Type B pancreatic cell (in vitro differentiated cells): ENCODE measurements around the gene TK2. TPM values are rescaled to one million over a fixed set of nuclear protein-coding genes. Genes with fewer than 3 reads are reported as not detected.

ENCODE experiments used
- DNase-seq: peaks from one replicate; pipeline ENCODE4 v3.0.0; 2021; ENCODE audit warnings: mixed read lengths; ENCODE audit not compliant: unreplicated experiment; ENCODE audit errors: extremely low spot score
- H3K27ac Mint-ChIP-seq: 2 replicates; pipeline ENCODE4 v1.8.0; 2021; ENCODE audit warnings: mild to moderate bottlenecking, mixed read lengths
- H3K27me3 Mint-ChIP-seq: 2 replicates; pipeline ENCODE4 v1.8.0; 2021; ENCODE audit warnings: mixed read lengths
- H3K36me3 Mint-ChIP-seq: 2 replicates; pipeline ENCODE4 v1.8.0; 2021; ENCODE audit warnings: mixed read lengths
- H3K4me1 Mint-ChIP-seq: one replicate; pipeline ENCODE4 v1.8.0; 2021; ENCODE audit warnings: mixed read lengths; ENCODE audit not compliant: unreplicated experiment
- H3K4me3 Mint-ChIP-seq: 2 replicates; pipeline ENCODE4 v1.8.0; 2021; ENCODE audit warnings: mild to moderate bottlenecking, mixed read lengths
- H3K9me3 Mint-ChIP-seq: 2 replicates; pipeline ENCODE4 v1.8.0; 2021; ENCODE audit warnings: mixed read lengths
- total RNA-seq: library from RNA; stranded (reverse); gene quantifications from 2 replicates; pipeline ENCODE4 v1.2.1, GENCODE V29; 2021; ENCODE audit warnings: low replicate concordance
- TF ChIP-seq, protein P1 (sequence below): fragments of 200-600 bp; sonication (generic); conservative IDR thresholded peaks from 2 replicates; pipeline ENCODE4 v1.5.0; 2021; ENCODE audit warnings: antibody characterized with exemption, mild to moderate bottlenecking

TK2 gene
- total RNA-seq, 1 donor from 2014 or later, result 18.4 TPM

DNA sequence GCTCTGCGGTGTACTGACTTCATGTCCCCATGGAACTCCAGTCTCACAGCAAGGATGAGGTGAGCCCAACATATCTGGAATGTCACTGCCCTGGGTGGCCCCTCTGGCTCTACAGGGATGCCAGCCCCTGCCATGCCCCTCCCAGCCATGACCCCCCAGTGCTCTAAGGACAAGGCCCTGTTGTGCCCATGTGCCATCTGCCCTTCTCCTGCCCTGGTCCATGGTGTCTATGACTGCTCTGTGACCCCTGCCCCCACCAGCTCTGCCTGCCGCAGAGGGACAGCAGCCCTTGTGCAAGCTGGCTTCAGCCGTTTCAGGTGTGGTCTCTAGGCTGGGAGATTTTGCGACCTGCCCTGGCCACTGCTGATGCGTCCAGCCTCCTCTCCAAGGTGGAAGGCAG, 40.3 kb downstream of the TK2 start:
- no peak overlapping the region for H3K27ac Mint-ChIP-seq
- H3K4me3 Mint-ChIP-seq, result no peak overlapping the region

GRCh38 chr16:66508914-66509496, 40.9 kb downstream of the TK2 start:
- H3K36me3 Mint-ChIP-seq, result peaks cover 9% of the 10 kb centered on the region
- peaks cover 14% of the 10 kb centered on the region for H3K4me1 Mint-ChIP-seq
- H3K27me3 Mint-ChIP-seq, result no peaks in the 10 kb centered on the region
- no peak for DNase-seq
- peak overlapping the region; percentile 91 for H3K27ac Mint-ChIP-seq
- no peak overlapping the region for H3K4me3 Mint-ChIP-seq
- TF ChIP-seq, protein P1, sequence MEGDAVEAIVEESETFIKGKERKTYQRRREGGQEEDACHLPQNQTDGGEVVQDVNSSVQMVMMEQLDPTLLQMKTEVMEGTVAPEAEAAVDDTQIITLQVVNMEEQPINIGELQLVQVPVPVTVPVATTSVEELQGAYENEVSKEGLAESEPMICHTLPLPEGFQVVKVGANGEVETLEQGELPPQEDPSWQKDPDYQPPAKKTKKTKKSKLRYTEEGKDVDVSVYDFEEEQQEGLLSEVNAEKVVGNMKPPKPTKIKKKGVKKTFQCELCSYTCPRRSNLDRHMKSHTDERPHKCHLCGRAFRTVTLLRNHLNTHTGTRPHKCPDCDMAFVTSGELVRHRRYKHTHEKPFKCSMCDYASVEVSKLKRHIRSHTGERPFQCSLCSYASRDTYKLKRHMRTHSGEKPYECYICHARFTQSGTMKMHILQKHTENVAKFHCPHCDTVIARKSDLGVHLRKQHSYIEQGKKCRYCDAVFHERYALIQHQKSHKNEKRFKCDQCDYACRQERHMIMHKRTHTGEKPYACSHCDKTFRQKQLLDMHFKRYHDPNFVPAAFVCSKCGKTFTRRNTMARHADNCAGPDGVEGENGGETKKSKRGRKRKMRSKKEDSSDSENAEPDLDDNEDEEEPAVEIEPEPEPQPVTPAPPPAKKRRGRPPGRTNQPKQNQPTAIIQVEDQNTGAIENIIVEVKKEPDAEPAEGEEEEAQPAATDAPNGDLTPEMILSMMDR, result no peak
- H3K9me3 Mint-ChIP-seq, result no peaks in the 10 kb centered on the region

More for the DNA sequence above, 40.3 kb downstream of the TK2 start:
- peaks cover 10% of the 10 kb centered on the region for H3K36me3 Mint-ChIP-seq
- H3K9me3 Mint-ChIP-seq, result no peaks in the 10 kb centered on the region
- peaks cover 14% of the 10 kb centered on the region for H3K4me1 Mint-ChIP-seq
- TF ChIP-seq, protein P1, result no peak
- no peaks in the 10 kb centered on the region for H3K27me3 Mint-ChIP-seq
- DNase-seq, result no peak

- peaks cover 15% of the 10 kb centered on the region for H3K4me1 Mint-ChIP-seq
- H3K9me3 Mint-ChIP-seq, result no peaks in the 10 kb centered on the region
- H3K4me3 Mint-ChIP-seq, result peak overlapping the region; percentile 20
- H3K36me3 Mint-ChIP-seq, result peaks cover 9% of the 10 kb centered on the region
- no peaks in the 10 kb centered on the region for H3K27me3 Mint-ChIP-seq
- no peak for DNase-seq
- TF ChIP-seq, protein P1, result no peak
- H3K27ac Mint-ChIP-seq, result peak overlapping the region; percentile 91
Measured at GRCh38 chr16:66508248-66508913, 41.5 kb downstream of the TK2 start.

DNA sequence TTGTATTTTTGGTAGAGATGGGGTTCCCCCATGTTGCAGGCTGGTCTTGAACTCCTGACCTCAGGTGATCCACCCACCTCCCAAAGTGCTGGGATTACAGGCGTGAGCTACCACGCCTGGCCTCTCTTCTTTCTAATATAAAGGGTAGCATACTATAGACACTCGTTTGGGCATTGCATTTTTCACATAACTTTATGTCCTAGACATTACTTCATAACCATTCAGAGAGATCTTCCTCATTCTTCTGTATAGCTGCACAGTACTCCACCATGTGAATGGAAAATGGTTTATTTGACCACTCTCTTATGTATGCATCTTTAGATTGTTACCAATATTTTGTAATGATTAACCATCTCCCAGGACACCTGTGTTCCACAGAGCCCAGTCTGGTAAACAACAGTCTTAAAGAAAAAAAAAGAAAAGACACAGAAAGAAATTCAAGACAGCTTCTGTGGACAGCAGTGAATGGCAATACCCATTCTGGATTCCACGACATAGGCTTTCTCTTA, 42.1 kb downstream of the TK2 start:
- no peaks in the 10 kb centered on the region for H3K27me3 Mint-ChIP-seq
- H3K9me3 Mint-ChIP-seq, result no peaks in the 10 kb centered on the region
- H3K4me3 Mint-ChIP-seq, result no peak overlapping the region
- DNase-seq, result no peak
- peaks cover 9% of the 10 kb centered on the region for H3K36me3 Mint-ChIP-seq
- TF ChIP-seq, protein P1, result no peak
- peak overlapping the region; percentile 91 for H3K27ac Mint-ChIP-seq
- peaks cover 15% of the 10 kb centered on the region for H3K4me1 Mint-ChIP-seq

- DNase-seq, result no peak
- Mint-ChIP-seq H3K4me3 (no peak overlapping the region), H3K27me3 (no peaks in the 10 kb centered on the region), H3K27ac (peak overlapping the region; percentile 5), H3K36me3 (peaks cover 9% of the 10 kb centered on the region), H3K9me3 (no peaks in the 10 kb centered on the region), H3K4me1 (peaks cover 5% of the 10 kb centered on the region)
- TF ChIP-seq, protein P1, result no peak
Measured at GRCh38 chr16:66503612-66504011, 46.3 kb downstream of the TK2 start.
